ENCODE measurements around the gene CAPN9.

GRCh38 chr1:230816018-230816417 is 68.8 kb downstream of the CAPN9 start:
- TF ChIP-seq CTCF (IDR thresholded peaks at IDR 0.05; ENCODE audit: poor library complexity) (no peak), EZH2 (IDR thresholded peaks at IDR 0.05; ENCODE audit: borderline replicate concordance) (no peak), EZH2phosphoT487 (IDR thresholded peaks at IDR 0.05; ENCODE audit: low read depth, severe bottlenecking, unreplicated experiment) (no peak)

Data from hepatocyte (in vitro differentiated cells).